HTERT RPE-1 (cell line): Measurements from ENCODE around the gene ABHD5.
"Not testable (repeated sequence)": the region's sequence is repeated elsewhere in the genome, so short reads cannot be mapped to it uniquely, and the experiment has no call there.

ENCODE experiments used
- in situ Hi-C: fragments of 300-500 bp; cut with MboI; formaldehyde crosslinking; loops from 4 replicates; pipeline ENCODE4 v1.14.3; 2020; ENCODE audit warnings: low sequenced_read_pairs

Gene ABHD5

GRCh38 chr3:43690400-43691119, at the start of gene ABHD5:
Gene ABHD5 (plus strand): TSS chr3:43690938. CDS start chr3:43690993, 55 bp downstream.
- in situ Hi-C loops: no loop called here

GRCh38 chr3:43641306-43642114, 49.2 kb upstream of the ABHD5 start:
- in situ Hi-C loops: no loop called here

GRCh38 chr3:43644443-43644842, 46.3 kb upstream of the ABHD5 start:
- in situ Hi-C loops: no loop called here

- in situ Hi-C loops: no loop called here
Observed at GRCh38 chr3:43647331-43648166, 43.2 kb upstream of the ABHD5 start.

- in situ Hi-C loops: no loop called here
Observed at GRCh38 chr3:43648957-43649356, 41.8 kb upstream of the ABHD5 start.

GRCh38 chr3:43649365-43649968, 41.3 kb upstream of the ABHD5 start:
- in situ Hi-C loops: no loop called here

- in situ Hi-C loops: no loop called here
Observed at GRCh38 chr3:43650345-43650744, 40.4 kb upstream of the ABHD5 start.

GRCh38 chr3:43656390-43656789, 34.3 kb upstream of the ABHD5 start:
- in situ Hi-C loops: not testable (repeated sequence)

- in situ Hi-C loops: no loop called here
Observed at GRCh38 chr3:43659250-43659880, 31.4 kb upstream of the ABHD5 start.

GRCh38 chr3:43661376-43661775, 29.4 kb upstream of the ABHD5 start:
- in situ Hi-C loops: not testable (repeated sequence)

- in situ Hi-C loops: not testable (repeated sequence)
Observed at GRCh38 chr3:43665011-43665410, 25.7 kb upstream of the ABHD5 start.

GRCh38 chr3:43670635-43671522, 19.9 kb upstream of the ABHD5 start:
- in situ Hi-C loops: no loop called here

- in situ Hi-C loops: no loop called here
Observed at GRCh38 chr3:43674345-43675085, 16.2 kb upstream of the ABHD5 start.

- in situ Hi-C loops: no loop called here
Observed at GRCh38 chr3:43675593-43675992, 15.1 kb upstream of the ABHD5 start.

- in situ Hi-C loops: no loop called here
Observed at GRCh38 chr3:43676441-43676840, 14.3 kb upstream of the ABHD5 start.

- in situ Hi-C loops: not testable (repeated sequence)
Observed at GRCh38 chr3:43678375-43678774, 12.4 kb upstream of the ABHD5 start.

GRCh38 chr3:43678887-43679449, 11.8 kb upstream of the ABHD5 start:
- in situ Hi-C loops: not testable (repeated sequence)

GRCh38 chr3:43680857-43681256, 9.9 kb upstream of the ABHD5 start:
- in situ Hi-C loops: not testable (repeated sequence)
